8988T (cell line): ENCODE data around the gene FRA10AC1.

Source experiments
- DNase-seq: peaks from one replicate; pipeline ENCODE4 v3.0.0; 2011

Gene FRA10AC1

GRCh38 chr10:93622942-93623341, 79.5 kb downstream of the FRA10AC1 start:
- DNase-seq = no peak

- DNase-seq = no peak
These were observed 81.5 kb downstream of the FRA10AC1 start for GRCh38 chr10:93620925-93621324.
